ENCODE results near the gene PDZD2. TPM values are rescaled to one million over a fixed set of nuclear protein-coding genes. Genes with fewer than 3 reads are reported as not detected.

Gene PDZD2
- polyA plus RNA-seq, 3 donors, result 0.10 TPM; not detected in 2

DNA sequence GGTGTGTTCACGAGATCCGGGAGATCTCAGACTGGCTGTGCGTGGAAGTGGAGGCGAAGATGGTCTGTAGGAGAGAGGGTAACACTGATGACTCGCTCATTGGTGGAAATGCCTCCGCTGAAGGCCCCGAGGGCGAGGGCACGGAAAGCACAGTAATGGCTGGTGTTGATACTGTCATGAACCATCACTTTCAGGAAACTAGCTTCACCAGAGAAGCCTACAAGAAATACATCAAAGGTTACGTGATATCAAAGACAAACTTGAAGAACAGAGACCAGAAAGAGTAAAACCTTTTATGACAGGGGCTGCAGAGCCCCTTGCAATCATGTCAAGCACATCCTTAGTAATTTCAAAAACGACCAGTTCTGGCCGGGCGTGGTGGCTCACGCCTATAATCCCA lies 269.5 kb downstream of the PDZD2 start:
- TF ChIP-seq, protein P1, sequence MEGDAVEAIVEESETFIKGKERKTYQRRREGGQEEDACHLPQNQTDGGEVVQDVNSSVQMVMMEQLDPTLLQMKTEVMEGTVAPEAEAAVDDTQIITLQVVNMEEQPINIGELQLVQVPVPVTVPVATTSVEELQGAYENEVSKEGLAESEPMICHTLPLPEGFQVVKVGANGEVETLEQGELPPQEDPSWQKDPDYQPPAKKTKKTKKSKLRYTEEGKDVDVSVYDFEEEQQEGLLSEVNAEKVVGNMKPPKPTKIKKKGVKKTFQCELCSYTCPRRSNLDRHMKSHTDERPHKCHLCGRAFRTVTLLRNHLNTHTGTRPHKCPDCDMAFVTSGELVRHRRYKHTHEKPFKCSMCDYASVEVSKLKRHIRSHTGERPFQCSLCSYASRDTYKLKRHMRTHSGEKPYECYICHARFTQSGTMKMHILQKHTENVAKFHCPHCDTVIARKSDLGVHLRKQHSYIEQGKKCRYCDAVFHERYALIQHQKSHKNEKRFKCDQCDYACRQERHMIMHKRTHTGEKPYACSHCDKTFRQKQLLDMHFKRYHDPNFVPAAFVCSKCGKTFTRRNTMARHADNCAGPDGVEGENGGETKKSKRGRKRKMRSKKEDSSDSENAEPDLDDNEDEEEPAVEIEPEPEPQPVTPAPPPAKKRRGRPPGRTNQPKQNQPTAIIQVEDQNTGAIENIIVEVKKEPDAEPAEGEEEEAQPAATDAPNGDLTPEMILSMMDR (IDR thresholded peaks at IDR 0.05), result no peak
- no peak for DNase-seq
- Mint-ChIP-seq H3K36me3 (no peaks in the 10 kb centered on the region), H3K4me3 (no peak overlapping the region), H3K9me3 (peaks cover 0 to 5% (median 0%) of the 10 kb centered on the region in 7 donors), H3K4me1 (no peaks in the 10 kb centered on the region), H3K27ac (no peak overlapping the region), H3K27me3 (ENCODE audit: low read depth in 3 of 3) (peaks cover 0 to 2% (median 0%) of the 10 kb centered on the region in 3 donors)
- no peak overlapping the region for H3K4me2 ChIP-seq (replicated peaks; ENCODE audit: extremely low read depth, low read length, poor library complexity, severe bottlenecking)
- no peaks in the 10 kb centered on the region for H3K27me3 ChIP-seq (ENCODE audit: control insufficient read depth in 2 of 2, insufficient read depth in 2 of 2, low read length in 2 of 2)
- no peaks in the 10 kb centered on the region for H3K79me2 ChIP-seq (ENCODE audit: insufficient read depth, low read length)
- no peaks in the 10 kb centered on the region for H3K36me3 ChIP-seq (replicated peaks in 1 of 2; ENCODE audit: control insufficient read depth in 1 of 2, insufficient read depth in 2 of 2, low read length in 2 of 2)
- H3K9ac ChIP-seq (ENCODE audit: insufficient read depth, low read length, poor library complexity, severe bottlenecking), result no peak overlapping the region
- no peaks in the 10 kb centered on the region for H3K9me3 ChIP-seq (replicated peaks in 1 of 2; ENCODE audit: control insufficient read depth in 1 of 2, insufficient read depth in 1 of 2, low read length in 2 of 2)
- no peaks in the 10 kb centered on the region for H3K4me1 ChIP-seq (ENCODE audit: control insufficient read depth in 1 of 2, insufficient read depth in 2 of 2, low read length in 2 of 2)
- intact Hi-C loops (cut with micrococcal nuclease), result no loop called here
- no peak overlapping the region for H3K27ac ChIP-seq (ENCODE audit: low read depth in 1 of 2, low read length in 2 of 2)
- H4K20me1 ChIP-seq (ENCODE audit: insufficient read depth, low read length), result no peaks in the 10 kb centered on the region
- no peak overlapping the region for H2AFZ ChIP-seq (ENCODE audit: insufficient read depth, low read depth, low read length, poor library complexity, severe bottlenecking)
- 98% methylated on average over 7 of the region's 14 CpGs for WGBS (ENCODE audit: insufficient coverage)
- no peak overlapping the region for H3K4me3 ChIP-seq (replicated peaks in 1 of 3; ENCODE audit: low read depth in 2 of 3, low read length in 3 of 3)

DNA sequence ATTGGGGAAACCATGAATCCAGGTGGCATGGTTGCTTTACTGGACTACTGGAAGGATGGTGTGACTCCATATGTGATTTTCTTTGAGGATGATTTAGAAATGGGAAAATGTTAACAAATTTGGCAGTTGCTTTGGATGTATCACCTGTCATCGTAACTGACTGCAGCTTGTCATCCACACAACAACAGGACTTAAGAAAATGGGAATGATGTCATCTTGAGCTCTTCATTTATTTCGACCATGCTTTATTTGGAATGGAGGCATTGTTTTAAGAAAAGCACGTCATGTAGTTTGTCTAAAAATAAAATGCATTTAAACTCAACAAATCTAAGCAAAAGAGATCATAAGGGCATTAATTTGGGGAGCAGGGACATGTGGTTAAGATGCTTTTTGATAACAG lies 270.1 kb downstream of the PDZD2 start:
- H2AFZ ChIP-seq (ENCODE audit: insufficient read depth, low read depth, low read length, poor library complexity, severe bottlenecking), result no peak overlapping the region
- intact Hi-C loops (cut with micrococcal nuclease), result no loop called here
- H3K4me3 Mint-ChIP-seq, result no peak overlapping the region
- H3K36me3 Mint-ChIP-seq, result no peaks in the 10 kb centered on the region
- no peak overlapping the region for H3K27ac Mint-ChIP-seq
- H4K20me1 ChIP-seq (ENCODE audit: insufficient read depth, low read length), result no peaks in the 10 kb centered on the region
- H3K27me3 Mint-ChIP-seq (ENCODE audit: low read depth in 3 of 3), result peaks cover 0 to 2% (median 0%) of the 10 kb centered on the region in 3 donors
- H3K4me1 Mint-ChIP-seq, result no peaks in the 10 kb centered on the region
- TF ChIP-seq, protein P1 (IDR thresholded peaks at IDR 0.05), result no peak
- no peak overlapping the region for H3K4me3 ChIP-seq (replicated peaks in 1 of 3; ENCODE audit: low read depth in 2 of 3, low read length in 3 of 3)
- no peaks in the 10 kb centered on the region for H3K79me2 ChIP-seq (ENCODE audit: insufficient read depth, low read length)
- no peak overlapping the region for H3K4me2 ChIP-seq (replicated peaks; ENCODE audit: extremely low read depth, low read length, poor library complexity, severe bottlenecking)
- no CpG with 5 or more reads among the region's 3 CpGs for WGBS (ENCODE audit: insufficient coverage)
- H3K9me3 Mint-ChIP-seq, result peaks cover 0 to 5% (median 0%) of the 10 kb centered on the region in 7 donors
- H3K9ac ChIP-seq (ENCODE audit: insufficient read depth, low read length, poor library complexity, severe bottlenecking), result no peak overlapping the region
- no peaks in the 10 kb centered on the region for H3K4me1 ChIP-seq (ENCODE audit: control insufficient read depth in 1 of 2, insufficient read depth in 2 of 2, low read length in 2 of 2)
- H3K27ac ChIP-seq (ENCODE audit: low read depth in 1 of 2, low read length in 2 of 2), result no peak overlapping the region
- no peaks in the 10 kb centered on the region for H3K27me3 ChIP-seq (ENCODE audit: control insufficient read depth in 2 of 2, insufficient read depth in 2 of 2, low read length in 2 of 2)
- no peak for DNase-seq
- H3K9me3 ChIP-seq (replicated peaks in 1 of 2; ENCODE audit: control insufficient read depth in 1 of 2, insufficient read depth in 1 of 2, low read length in 2 of 2), result no peaks in the 10 kb centered on the region
- H3K36me3 ChIP-seq (replicated peaks in 1 of 2; ENCODE audit: control insufficient read depth in 1 of 2, insufficient read depth in 2 of 2, low read length in 2 of 2), result no peaks in the 10 kb centered on the region

All from CD14-positive monocyte (primary cell).